H9 (cell line): Measurements from ENCODE around the gene SLC51A. TPM values are rescaled to one million over a fixed set of nuclear protein-coding genes. Genes with fewer than 3 reads are reported as not detected.
A peak's percentile ranks its signal among the peaks of the same experiment; 100 is the strongest.
"Not testable (repeated sequence)": the region's sequence is repeated elsewhere in the genome, so short reads cannot be mapped to it uniquely, and the experiment has no call there.

Source experiments
- DNase-seq: peaks from one replicate; pipeline ENCODE4 v3.0.0-alpha.2; 2017
- H2AFZ ChIP-seq: one replicate; pipeline ENCODE4 v1.6.1; 2013; ENCODE audit warnings: mild to moderate bottlenecking, low read length, control low read depth, moderate library complexity
- H2AK5ac ChIP-seq: 2 replicates; pipeline ENCODE4 v1.6.1; 2013; ENCODE audit warnings: low read length, control low read depth, mixed read lengths; ENCODE audit not compliant: insufficient read length
- H2BK120ac ChIP-seq: one replicate; pipeline ENCODE4 v1.6.1; 2013; ENCODE audit warnings: low read depth, mild to moderate bottlenecking, low read length, control low read depth, inconsistent platforms; ENCODE audit not compliant: poor library complexity, severe bottlenecking
- H2BK12ac ChIP-seq: 2 replicates; pipeline ENCODE4 v1.6.1; 2013; ENCODE audit warnings: low read length, control low read depth, mixed read lengths, low read depth; ENCODE audit not compliant: insufficient read length
- H2BK15ac ChIP-seq: 2 replicates; pipeline ENCODE4 v1.6.1; 2013; ENCODE audit warnings: low read depth, low read length, control low read depth
- H2BK20ac ChIP-seq: one replicate; pipeline ENCODE4 v1.6.1; 2013; ENCODE audit warnings: low read depth, mild to moderate bottlenecking, low read length, control low read depth, inconsistent platforms; ENCODE audit not compliant: poor library complexity, severe bottlenecking
- H2BK5ac ChIP-seq: 2 replicates; pipeline ENCODE4 v1.6.1; 2013; ENCODE audit warnings: low read length, control low read depth, mixed read lengths; ENCODE audit not compliant: insufficient read length
- H3K14ac ChIP-seq: 2 replicates; pipeline ENCODE4 v1.6.1; 2013; ENCODE audit warnings: low read length, control low read depth; ENCODE audit not compliant: insufficient read depth
- H3K18ac ChIP-seq: 2 replicates; pipeline ENCODE4 v1.6.1; 2013; ENCODE audit warnings: low read depth, mild to moderate bottlenecking, mixed read lengths, low read length, control low read depth; ENCODE audit not compliant: insufficient read length
- H3K23ac ChIP-seq: 2 replicates; pipeline ENCODE4 v1.6.1; 2013; ENCODE audit warnings: low read length, control low read depth, mixed read lengths, low read depth; ENCODE audit not compliant: insufficient read length
- H3K23me2 ChIP-seq: 2 replicates; pipeline ENCODE4 v1.6.1; 2013; ENCODE audit warnings: low read depth, mild to moderate bottlenecking, mixed read lengths, low read length, control low read depth; ENCODE audit not compliant: insufficient read length, poor library complexity, severe bottlenecking
- H3K27ac ChIP-seq: 2 replicates; pipeline ENCODE4 v1.5.1; 2013; ENCODE audit warnings: low read length, control low read depth, mixed read lengths, low read depth; ENCODE audit not compliant: insufficient read length
- H3K27me3 ChIP-seq: 2 replicates; pipeline ENCODE4 v1.6.1; 2013; ENCODE audit warnings: low read length, control low read depth, inconsistent platforms; ENCODE audit not compliant: insufficient read depth
- H3K4ac ChIP-seq: 2 replicates; pipeline ENCODE4 v1.6.1; 2013; ENCODE audit warnings: low read depth, mild to moderate bottlenecking, control low read depth, inconsistent platforms, low read length, moderate library complexity
- H3K4me1 ChIP-seq: 2 replicates; pipeline ENCODE4 v1.6.1; 2013; ENCODE audit warnings: low read length, control low read depth, inconsistent platforms; ENCODE audit not compliant: insufficient read depth
- H3K4me2 ChIP-seq: 2 replicates; pipeline ENCODE4 v1.6.1; 2013; ENCODE audit warnings: low read length, control low read depth, mixed read lengths; ENCODE audit not compliant: insufficient read length, insufficient read depth
- H3K56ac ChIP-seq: 2 replicates; pipeline ENCODE4 v1.6.1; 2013; ENCODE audit warnings: low read depth, mild to moderate bottlenecking, mixed read lengths, low read length, control low read depth; ENCODE audit not compliant: insufficient read length
- H3K79me1 ChIP-seq: 2 replicates; pipeline ENCODE4 v1.6.1; 2013; ENCODE audit warnings: low read depth, mild to moderate bottlenecking, moderate library complexity, low read length, control low read depth, inconsistent platforms; ENCODE audit not compliant: insufficient read depth, poor library complexity, severe bottlenecking
- H3K79me2 ChIP-seq: 2 replicates; pipeline ENCODE4 v1.6.1; 2013; ENCODE audit warnings: low read length, control low read depth, inconsistent platforms; ENCODE audit not compliant: insufficient read depth
- H3K9ac ChIP-seq: 2 replicates; pipeline ENCODE4 v1.6.1; 2013; ENCODE audit warnings: low read length, control low read depth, mixed read lengths; ENCODE audit not compliant: insufficient read length; ENCODE audit errors: extremely low read depth
- H3K9me3 ChIP-seq: one replicate; pipeline ENCODE4 v1.6.1; 2013; ENCODE audit warnings: low read depth, low read length, inconsistent platforms; ENCODE audit not compliant: control insufficient read depth
- H3T11ph ChIP-seq: one replicate; pipeline ENCODE4 v1.6.1; 2013; ENCODE audit warnings: mild to moderate bottlenecking, low read length, control low read depth, inconsistent platforms
- H4K20me1 ChIP-seq: one replicate; pipeline ENCODE4 v1.6.1; 2013; ENCODE audit not compliant: control insufficient read depth, insufficient read length, insufficient read depth
- H4K5ac ChIP-seq: 2 replicates; pipeline ENCODE4 v1.6.1; 2013; ENCODE audit warnings: low read depth, mild to moderate bottlenecking, mixed read lengths, low read length, control low read depth; ENCODE audit not compliant: insufficient read length
- H4K8ac ChIP-seq: replicated peaks from 2 replicates; pipeline ENCODE4 v1.6.1; 2013; ENCODE audit warnings: low read length, control low read depth, mixed read lengths, low read depth; ENCODE audit not compliant: insufficient read length
- H4K91ac ChIP-seq: 2 replicates; pipeline ENCODE4 v1.6.1; 2013; ENCODE audit warnings: low read depth, mild to moderate bottlenecking, moderate library complexity, mixed read lengths, low read length, control low read depth; ENCODE audit not compliant: insufficient read length
- H3K27ac Mint-ChIP-seq, 3 experiments: 2 replicates in 2 of 3; 3 replicates in 1 of 3; pipeline ENCODE4 v1.8.0; 2020 to 2021; ENCODE audit warnings: mixed read lengths in 3 of 3, mild to moderate bottlenecking in 1 of 3, moderate library complexity in 1 of 3
- H3K27me3 Mint-ChIP-seq: 2 replicates; pipeline ENCODE4 v1.8.0; 2021; ENCODE audit warnings: low read depth, mild to moderate bottlenecking, moderate library complexity, mixed read lengths
- H3K36me3 Mint-ChIP-seq, 3 experiments: 2 replicates in 2 of 3; 3 replicates in 1 of 3; pipeline ENCODE4 v1.8.0; 2020 to 2021; ENCODE audit warnings: low read depth in 3 of 3, mixed read lengths in 3 of 3; ENCODE audit not compliant: insufficient read depth in 1 of 3
- H3K4me1 Mint-ChIP-seq, 2 experiments: 2 replicates each; pipeline ENCODE4 v1.8.0; 2020; ENCODE audit warnings: mixed read lengths in 2 of 2
- H3K4me3 Mint-ChIP-seq, 2 experiments: 2 replicates in 1 of 2; 3 replicates in 1 of 2; pipeline ENCODE4 v1.8.0; 2020 to 2021; ENCODE audit warnings: mild to moderate bottlenecking in 2 of 2, mixed read lengths in 2 of 2, moderate library complexity in 1 of 2
- H3K9me3 Mint-ChIP-seq, 2 experiments: 2 replicates in 1 of 2; 3 replicates in 1 of 2; pipeline ENCODE4 v1.8.0; 2020; ENCODE audit warnings: mild to moderate bottlenecking in 2 of 2, mixed read lengths in 2 of 2, moderate library complexity in 1 of 2
- CTCF ChIP-seq: fragments of 200-600 bp; sonication (generic); conservative IDR thresholded peaks from 3 replicates; pipeline ENCODE4 v1.8.0; 2021; ENCODE audit warnings: antibody characterized with exemption, mild to moderate bottlenecking
- WGBS: extraction: QIAGEN DNeasy Blood & Tissue Kit; methylation state at CpG from one replicate; pipeline ENCODE4 v1.1.7; 2013; ENCODE audit warnings: missing lambda C conversion rate, low lambda C conversion rate, mixed read lengths; ENCODE audit not compliant: insufficient read length; ENCODE audit errors: extremely low coverage; 5-methylcytosine and 5-hydroxymethylcytosine counted together
- total RNA-seq: library from RNA; stranded (reverse); gene quantifications from 2 replicates; pipeline ENCODE4 v1.2.1, GENCODE V29; 2021

SLC51A gene
- total RNA-seq, 1 experiment from 2014 or later: 5.6 TPM

GRCh38 chr3:196205442-196206205 is 10.7 kb upstream of the SLC51A start:
- not testable (repeated sequence) for H3K4me3 Mint-ChIP-seq, H3K18ac ChIP-seq, H3K36me3 Mint-ChIP-seq, H3K4me2 ChIP-seq, H3K9me3 Mint-ChIP-seq, H4K5ac ChIP-seq, H3K4me1 ChIP-seq, H3K27ac ChIP-seq, H3K27ac Mint-ChIP-seq, H2BK120ac ChIP-seq, H3K56ac ChIP-seq, H3K9me3 ChIP-seq, H2BK5ac ChIP-seq, H3K27me3 ChIP-seq, H2BK12ac ChIP-seq, H2BK15ac ChIP-seq, H3K9ac ChIP-seq, H3K23ac ChIP-seq, H4K8ac ChIP-seq, DNase-seq, H3K14ac ChIP-seq, H3K79me2 ChIP-seq, H2AFZ ChIP-seq, H3K79me1 ChIP-seq, H2BK20ac ChIP-seq, H4K20me1 ChIP-seq, H4K91ac ChIP-seq, H3T11ph ChIP-seq, H3K4ac ChIP-seq, H2AK5ac ChIP-seq, H3K23me2 ChIP-seq
- peaks cover 0 to 17% of the 10 kb centered on the region in 2 experiments; a peak in 2 of 4 replicates for H3K4me1 Mint-ChIP-seq
- peaks cover 22% of the 10 kb centered on the region for H3K27me3 Mint-ChIP-seq
- peak; percentile 36; the same call in 2 of the 3 replicates for TF ChIP-seq CTCF
- WGBS: no CpG with 5 or more reads among the region's 9 CpGs
